Fibroblast of lung (primary cell): ENCODE results near the gene PGM5. TPM values are rescaled to one million over a fixed set of nuclear protein-coding genes. Genes with fewer than 3 reads are reported as not detected.

Experiments used
- DNase-seq, 2 donors: peaks; one replicate each; pipeline versions ENCODE4 v3.0.0 to v3.0.0-alpha.2; 2010; ENCODE audit warnings: low read depth in 2 of 2
- H2AFZ ChIP-seq: 2 replicates; pipeline ENCODE4 v1.5.1; 2012; ENCODE audit warnings: low read length, control low read depth, inconsistent platforms
- H3K27ac ChIP-seq: 2 replicates; pipeline ENCODE4 v1.5.1; 2011; ENCODE audit warnings: low read length, control low read depth; ENCODE audit not compliant: insufficient read depth
- H3K27me3 ChIP-seq: 2 replicates; pipeline ENCODE4 v1.5.1; 2011; ENCODE audit warnings: mild to moderate bottlenecking, low read length; ENCODE audit not compliant: control insufficient read depth, insufficient read depth
- H3K36me3 ChIP-seq: 2 replicates; pipeline ENCODE4 v1.5.1; 2011; ENCODE audit warnings: low read length; ENCODE audit not compliant: control insufficient read depth, insufficient read depth
- H3K4me1 ChIP-seq: 2 replicates; pipeline ENCODE4 v1.5.1; 2011; ENCODE audit warnings: low read length; ENCODE audit not compliant: control insufficient read depth, insufficient read depth; ENCODE audit errors: extremely low read depth
- H3K4me2 ChIP-seq: 2 replicates; pipeline ENCODE4 v1.5.1; 2011; ENCODE audit warnings: low read length, control low read depth; ENCODE audit not compliant: insufficient read depth; ENCODE audit errors: extremely low read depth
- H3K4me3 ChIP-seq, 4 experiments: fragments of 200-600 bp in 1 of 4; sonication (generic) in 1 of 4; replicated peaks in 1 of 4; 2 replicates each; pipeline ENCODE4 v1.5.1; 2011 to 2016; ENCODE audit warnings: low read length in 4 of 4, low read depth in 3 of 4, mild to moderate bottlenecking in 3 of 4, control low read depth in 2 of 4, inconsistent platforms in 1 of 4, mixed read lengths in 1 of 4; ENCODE audit not compliant: insufficient read depth in 1 of 4; ENCODE audit errors: control extremely low read depth in 1 of 4
- H3K79me2 ChIP-seq: 2 replicates; pipeline ENCODE4 v1.5.1; 2012; ENCODE audit warnings: mild to moderate bottlenecking, low read length, inconsistent platforms; ENCODE audit not compliant: control insufficient read depth, insufficient read depth
- H3K9ac ChIP-seq: 2 replicates; pipeline ENCODE4 v1.5.1; 2011; ENCODE audit warnings: mild to moderate bottlenecking, low read length, control low read depth; ENCODE audit not compliant: insufficient read depth
- H3K9me3 ChIP-seq: 2 replicates; pipeline ENCODE4 v1.5.1; 2012; ENCODE audit warnings: low read depth, low read length; ENCODE audit not compliant: control insufficient read depth, insufficient read depth
- H4K20me1 ChIP-seq: 2 replicates; pipeline ENCODE4 v1.5.1; 2011; ENCODE audit warnings: low read length; ENCODE audit not compliant: control insufficient read depth, insufficient read depth; ENCODE audit errors: extremely low read depth
- EZH2 ChIP-seq: IDR thresholded peaks from 2 replicates; pipeline ENCODE4 v1.5.1; 2012; ENCODE audit warnings: low read length, control low read depth, mild to moderate bottlenecking; ENCODE audit errors: missing control alignments
- polyA plus RNA-seq, 2 donors: library from polyadenylated mRNA; depleted of rRNA in 1 of 2; stranded (reverse) in 1 of 2; unstranded in 1 of 2; fragments of >200 nt; gene quantifications; 2 replicates each; pipeline ENCODE4 v1.2.1, GENCODE V29; 2011 to 2012; ENCODE audit warnings: missing spikeins in 1 of 2
- total RNA-seq: library from RNA; depleted of rRNA; stranded (reverse); fragments of >200 nt; gene quantifications from 2 replicates; pipeline ENCODE4 v1.2.1, GENCODE V29; 2014
- TF ChIP-seq, protein P1 (sequence below), 2 donors: IDR thresholded peaks in 1 of 2; conservative IDR thresholded peaks in 1 of 2; 1 replicate in 1 of 2; 2 replicates in 1 of 2; pipeline ENCODE4 v1.5.1; 2011 to 2012; ENCODE audit warnings: low read length in 2 of 2, control low read depth in 1 of 2, inconsistent platforms in 1 of 2, low read depth in 1 of 2, mild to moderate bottlenecking in 1 of 2

Gene PGM5
- total and polyA plus RNA-seq, 2 donors (not counting 1 experiment from before 2014, with no cell fraction given) = 42.6 to 113 TPM

- no peak for DNase-seq
- no peaks in the 10 kb centered on the region for H3K27me3 ChIP-seq
- no peaks in the 10 kb centered on the region for H3K4me1 ChIP-seq
- no peaks in the 10 kb centered on the region for H3K36me3 ChIP-seq
- H2AFZ ChIP-seq = no peak overlapping the region
- H3K4me2 ChIP-seq = no peak overlapping the region
- H3K79me2 ChIP-seq = no peaks in the 10 kb centered on the region
- no peak overlapping the region for H3K4me3 ChIP-seq
- H4K20me1 ChIP-seq = no peaks in the 10 kb centered on the region
- no peaks in the 10 kb centered on the region for H3K9me3 ChIP-seq
- no peak overlapping the region for H3K27ac ChIP-seq
- TF ChIP-seq EZH2 = no peak
- TF ChIP-seq, protein P1, sequence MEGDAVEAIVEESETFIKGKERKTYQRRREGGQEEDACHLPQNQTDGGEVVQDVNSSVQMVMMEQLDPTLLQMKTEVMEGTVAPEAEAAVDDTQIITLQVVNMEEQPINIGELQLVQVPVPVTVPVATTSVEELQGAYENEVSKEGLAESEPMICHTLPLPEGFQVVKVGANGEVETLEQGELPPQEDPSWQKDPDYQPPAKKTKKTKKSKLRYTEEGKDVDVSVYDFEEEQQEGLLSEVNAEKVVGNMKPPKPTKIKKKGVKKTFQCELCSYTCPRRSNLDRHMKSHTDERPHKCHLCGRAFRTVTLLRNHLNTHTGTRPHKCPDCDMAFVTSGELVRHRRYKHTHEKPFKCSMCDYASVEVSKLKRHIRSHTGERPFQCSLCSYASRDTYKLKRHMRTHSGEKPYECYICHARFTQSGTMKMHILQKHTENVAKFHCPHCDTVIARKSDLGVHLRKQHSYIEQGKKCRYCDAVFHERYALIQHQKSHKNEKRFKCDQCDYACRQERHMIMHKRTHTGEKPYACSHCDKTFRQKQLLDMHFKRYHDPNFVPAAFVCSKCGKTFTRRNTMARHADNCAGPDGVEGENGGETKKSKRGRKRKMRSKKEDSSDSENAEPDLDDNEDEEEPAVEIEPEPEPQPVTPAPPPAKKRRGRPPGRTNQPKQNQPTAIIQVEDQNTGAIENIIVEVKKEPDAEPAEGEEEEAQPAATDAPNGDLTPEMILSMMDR (conservative IDR thresholded peaks at IDR 0.05 in 1 of 2, IDR thresholded peaks at IDR 0.05 in 1 of 2; ENCODE audit: low read depth in 1 of 2, low read length in 2 of 2) = no peak
- no peak overlapping the region for H3K9ac ChIP-seq
Measured at GRCh38 chr9:68541568-68541967, 185.2 kb downstream of the PGM5 start.

GRCh38 chr9:68545033-68545705 is 188.8 kb downstream of the PGM5 start:
- H3K9ac ChIP-seq = no peak overlapping the region
- H3K79me2 ChIP-seq = no peaks in the 10 kb centered on the region
- H2AFZ ChIP-seq = no peak overlapping the region
- DNase-seq = no peak
- no peak overlapping the region for H3K27ac ChIP-seq
- no peak overlapping the region for H3K4me2 ChIP-seq
- no peaks in the 10 kb centered on the region for H3K9me3 ChIP-seq
- no peak overlapping the region for H3K4me3 ChIP-seq
- H3K36me3 ChIP-seq = no peaks in the 10 kb centered on the region
- H4K20me1 ChIP-seq = no peaks in the 10 kb centered on the region
- H3K4me1 ChIP-seq = no peaks in the 10 kb centered on the region
- no peaks in the 10 kb centered on the region for H3K27me3 ChIP-seq
- no peak for TF ChIP-seq EZH2
- TF ChIP-seq, protein P1 (conservative IDR thresholded peaks at IDR 0.05 in 1 of 2, IDR thresholded peaks at IDR 0.05 in 1 of 2; ENCODE audit: low read depth in 1 of 2, low read length in 2 of 2) = no peak

GRCh38 chr9:68546596-68547390 is 190.4 kb downstream of the PGM5 start:
- DNase-seq = peak in 1 of 2 donors; percentile 28
- Histone ChIP-seq H3K27ac (no peak overlapping the region), H4K20me1 (no peaks in the 10 kb centered on the region)

More at GRCh38 chr9:68546596-68547390, 190.4 kb downstream of the PGM5 start:
- H2AFZ ChIP-seq = peak overlapping the region; percentile 1
- H3K9me3 ChIP-seq = no peaks in the 10 kb centered on the region
- H3K36me3 ChIP-seq = no peaks in the 10 kb centered on the region
- H3K4me2 ChIP-seq = no peak overlapping the region
- no peaks in the 10 kb centered on the region for H3K4me1 ChIP-seq
- no peak overlapping the region for H3K9ac ChIP-seq
- no peak for TF ChIP-seq EZH2
- TF ChIP-seq, protein P1 (conservative IDR thresholded peaks at IDR 0.05 in 1 of 2, IDR thresholded peaks at IDR 0.05 in 1 of 2; ENCODE audit: low read depth in 1 of 2, low read length in 2 of 2) = no peak
- H3K27me3 ChIP-seq = no peaks in the 10 kb centered on the region
- no peaks in the 10 kb centered on the region for H3K79me2 ChIP-seq
- no peak overlapping the region for H3K4me3 ChIP-seq
